Stimulated activated CD4-positive, alpha-beta T cell treated with anti-CD3 and anti-CD28 coated beads, Interleukin-2, amount 100 ng/mL, for 48 hours (primary cell): ENCODE results near the gene APOC4.
"Not testable (repeated sequence)": the region's sequence is repeated elsewhere in the genome, so short reads cannot be mapped to it uniquely, and the experiment has no call there.

Experiments
- DNase-seq, 2 donors: peaks; one replicate each; pipeline ENCODE4 v3.0.0-alpha.2; 2020

APOC4 gene

GRCh38 chr19:44960906-44961728, 19.1 kb downstream of the APOC4 start:
- no peak for DNase-seq

GRCh38 chr19:44961821-44962220, 19.8 kb downstream of the APOC4 start:
- no peak for DNase-seq

- no peak for DNase-seq
Observed at GRCh38 chr19:44968118-44968517, 26.1 kb downstream of the APOC4 start.

GRCh38 chr19:44968670-44969069, 26.6 kb downstream of the APOC4 start:
- no peak for DNase-seq

GRCh38 chr19:44969437-44969836, 27.4 kb downstream of the APOC4 start:
- no peak for DNase-seq

GRCh38 chr19:44971451-44971850, 29.4 kb downstream of the APOC4 start:
- not testable (repeated sequence) for DNase-seq

GRCh38 chr19:44972802-44973201, 30.8 kb downstream of the APOC4 start:
- no peak for DNase-seq

- no peak for DNase-seq
Observed at GRCh38 chr19:44973982-44974735, 32.1 kb downstream of the APOC4 start.

GRCh38 chr19:44974857-44975256, 32.8 kb downstream of the APOC4 start:
- DNase-seq = no peak

- DNase-seq = no peak
Observed at GRCh38 chr19:44975444-44975843, 33.4 kb downstream of the APOC4 start.

- DNase-seq = no peak
Observed at GRCh38 chr19:44984005-44984404, 42.0 kb downstream of the APOC4 start.

GRCh38 chr19:44985445-44985844, 43.4 kb downstream of the APOC4 start:
- no peak for DNase-seq

- DNase-seq = no peak
Observed at GRCh38 chr19:44986389-44986788, 44.4 kb downstream of the APOC4 start.

- DNase-seq = no peak
Observed at GRCh38 chr19:44987148-44987675, 45.2 kb downstream of the APOC4 start.

GRCh38 chr19:44988273-44988672, 46.2 kb downstream of the APOC4 start:
- no peak for DNase-seq

GRCh38 chr19:44988896-44989556, 47.0 kb downstream of the APOC4 start:
- peak; percentile 54 to 62 for DNase-seq

- DNase-seq = no peak
Observed at GRCh38 chr19:44990459-44990858, 48.4 kb downstream of the APOC4 start.

GRCh38 chr19:44990966-44991365, 48.9 kb downstream of the APOC4 start:
- no peak for DNase-seq

- no peak for DNase-seq
Observed at GRCh38 chr19:44992336-44993163, 50.5 kb downstream of the APOC4 start.

- DNase-seq = no peak
Observed at GRCh38 chr19:44993526-44993925, 51.5 kb downstream of the APOC4 start.

- DNase-seq = no peak
Observed at GRCh38 chr19:44993926-44994537, 52.0 kb downstream of the APOC4 start.
